Activated CD4-positive, alpha-beta memory T cell treated with anti-CD3 and anti-CD28 coated beads for 36 hours (primary cell): ENCODE data around the gene SH2D3C. TPM values are rescaled to one million over a fixed set of nuclear protein-coding genes. Genes with fewer than 3 reads are reported as not detected.
A peak's percentile ranks its signal among the peaks of the same experiment; 100 is the strongest.

ENCODE experiments used
- CTCF ChIA-PET: fragments of 350-600 bp; sonication (Branson Sonifier 250); formaldehyde crosslinking; loops from one replicate; lab custom pipeline; 2021; ENCODE audit warnings: antibody characterized with exemption, inconsistent platforms; lab: Charles Lee
- POLR2A ChIA-PET: fragments of 350-600 bp; sonication (Branson Sonifier 250); formaldehyde crosslinking; loops from one replicate; lab custom pipeline; 2021; ENCODE audit warnings: antibody characterized with exemption; lab: Charles Lee
- DNase-seq: peaks from one replicate; pipeline ENCODE4 v3.0.0-alpha.2; 2020
- H3K27ac Mint-ChIP-seq: one replicate; pipeline ENCODE4 v1.8.0; 2021; ENCODE audit warnings: mixed read lengths
- H3K27me3 Mint-ChIP-seq: one replicate; pipeline ENCODE4 v1.8.0; 2021; ENCODE audit warnings: mixed read lengths
- H3K36me3 Mint-ChIP-seq: one replicate; pipeline ENCODE4 v1.8.0; 2021; ENCODE audit warnings: mixed read lengths
- H3K4me1 Mint-ChIP-seq: one replicate; pipeline ENCODE4 v1.8.0; 2021; ENCODE audit warnings: low read depth, mixed read lengths
- H3K4me3 Mint-ChIP-seq: one replicate; pipeline ENCODE4 v1.8.0; 2021; ENCODE audit warnings: mild to moderate bottlenecking, mixed read lengths
- H3K9me3 Mint-ChIP-seq: one replicate; pipeline ENCODE4 v1.8.0; 2021; ENCODE audit warnings: mixed read lengths
- intact Hi-C: fragments of 100-400 bp; cut with micrococcal nuclease; formaldehyde crosslinking; loops from one replicate; pipeline ENCODE4 v1.15.1; 2023
- total RNA-seq, 2 experiments: library from RNA; stranded (reverse); gene quantifications; one replicate each; pipeline ENCODE4 v1.2.3, GENCODE V29; 2021

SH2D3C gene
- total RNA-seq, 2 experiments from 2014 or later: 34.5 to 35.3 TPM

GRCh38 chr9:127770905-127771569, 7.4 kb downstream of the SH2D3C start:
- peaks cover 32% of the 10 kb centered on the region for H3K36me3 Mint-ChIP-seq
- H3K9me3 Mint-ChIP-seq: no peaks in the 10 kb centered on the region
- peak overlapping the region; percentile 85 for H3K27ac Mint-ChIP-seq
- peak overlapping the region; percentile 89 for H3K4me3 Mint-ChIP-seq
- intact Hi-C loops: loop anchor here (1.0 to 10.0 kb wide), 6 partner anchors 14 to 294 kb away; partner anchors contain the start of genes FPGS, NAIF1, PTRH1 and SLC25A25
- peaks cover 56% of the 10 kb centered on the region for H3K4me1 Mint-ChIP-seq
- DNase-seq: peak; percentile 99
- CTCF ChIA-PET: interaction anchor here (0.6 to 11.7 kb wide), 10 partner anchors 8 to 267 kb away, joined by 3 to 131 read pairs (median 6); partner anchors contain the start of genes CDK9, SH2D3C and TOR2A
- no peaks in the 10 kb centered on the region for H3K27me3 Mint-ChIP-seq
- POLR2A ChIA-PET: interaction anchor here (0.6 to 3.3 kb wide), 10 partner anchors 8 to 321 kb away, joined by 3 to 19 read pairs (median 6); partner anchors contain the start of genes CDK9, FPGS, SH2D3C and TOR2A

GRCh38 chr9:127770583-127770904, 7.9 kb downstream of the SH2D3C start:
- ChIA-PET CTCF (interaction anchor here (0.6 to 11.7 kb wide), 11 partner anchors 8 to 266 kb away, joined by 3 to 131 read pairs (median 5); partner anchors contain the start of genes CDK9, SH2D3C and TOR2A), POLR2A (interaction anchor here (0.6 to 3.3 kb wide), 9 partner anchors 8 to 451 kb away, joined by 3 to 19 read pairs (median 6); partner anchors contain the start of genes FPGS, SH2D3C and TOR2A)
- Mint-ChIP-seq H3K4me3 (peak overlapping the region; percentile 89), H3K4me1 (peaks cover 55% of the 10 kb centered on the region), H3K27ac (peak overlapping the region; percentile 85), H3K27me3 (no peaks in the 10 kb centered on the region), H3K9me3 (no peaks in the 10 kb centered on the region), H3K36me3 (peaks cover 35% of the 10 kb centered on the region)
- no peak for DNase-seq
- intact Hi-C loops: loop anchor here (2.0 to 10.0 kb wide), 3 partner anchors 32 to 294 kb away; partner anchors contain the start of genes FPGS, NAIF1 and SLC25A25

GRCh38 chr9:127769929-127770582, 8.4 kb downstream of the SH2D3C start:
- Mint-ChIP-seq H3K27ac (peak overlapping the region; percentile 85), H3K4me1 (peaks cover 60% of the 10 kb centered on the region), H3K27me3 (no peaks in the 10 kb centered on the region), H3K9me3 (no peaks in the 10 kb centered on the region), H3K36me3 (peaks cover 36% of the 10 kb centered on the region), H3K4me3 (peak overlapping the region; percentile 89)
- CTCF ChIA-PET: interaction anchor here (0.8 to 11.7 kb wide), 8 partner anchors 9 to 180 kb away, joined by 3 to 131 read pairs (median 7); partner anchors contain the start of genes CDK9, SH2D3C and TOR2A
- no peak for DNase-seq
- POLR2A ChIA-PET: interaction anchor here (0.6 to 3.3 kb wide), 6 partner anchors 9 to 451 kb away, joined by 5 to 19 read pairs (median 6); partner anchors contain the start of genes FPGS and SH2D3C
- intact Hi-C loops: loop anchor here (2.0 to 10.0 kb wide), 3 partner anchors 33 to 295 kb away; partner anchors contain the start of genes FPGS, NAIF1 and SLC25A25

- DNase-seq: no peak
- Mint-ChIP-seq H3K36me3 (peaks cover 35% of the 10 kb centered on the region), H3K4me3 (no peak overlapping the region), H3K27me3 (no peaks in the 10 kb centered on the region), H3K9me3 (no peaks in the 10 kb centered on the region), H3K4me1 (peaks cover 61% of the 10 kb centered on the region), H3K27ac (peak overlapping the region; percentile 73)
- intact Hi-C loops: no loop called here
- ChIA-PET CTCF (interaction anchor here (1.2 to 11.7 kb wide), 6 partner anchors 10 to 152 kb away, joined by 3 to 131 read pairs (median 19); partner anchors contain the start of genes CDK9, SH2D3C and TOR2A), POLR2A (interaction anchor here (2.7 to 3.3 kb wide), 2 partner anchors 10 to 16 kb away, joined by 10 to 19 read pairs; partner anchors contain the start of genes CDK9 and SH2D3C)
Measured at GRCh38 chr9:127769101-127769500, 9.4 kb downstream of the SH2D3C start.

GRCh38 chr9:127768698-127769097, 9.8 kb downstream of the SH2D3C start:
- peak overlapping the region; percentile 73 for H3K27ac Mint-ChIP-seq
- CTCF ChIA-PET: interaction anchor here (1.2 to 11.7 kb wide), 5 partner anchors 16 to 153 kb away, joined by 3 to 131 read pairs (median 29); partner anchors contain the start of genes CDK9 and TOR2A
- H3K27me3 Mint-ChIP-seq: no peaks in the 10 kb centered on the region
- no peak overlapping the region for H3K4me3 Mint-ChIP-seq
- H3K36me3 Mint-ChIP-seq: peaks cover 32% of the 10 kb centered on the region
- POLR2A ChIA-PET: interaction anchor here (2.7 to 3.3 kb wide), 2 partner anchors 10 to 17 kb away, joined by 10 to 19 read pairs; partner anchors contain the start of genes CDK9 and SH2D3C
- H3K9me3 Mint-ChIP-seq: no peaks in the 10 kb centered on the region
- H3K4me1 Mint-ChIP-seq: peaks cover 62% of the 10 kb centered on the region
- intact Hi-C loops: no loop called here
- no peak for DNase-seq

GRCh38 chr9:127767909-127768331, 10.5 kb downstream of the SH2D3C start:
- ChIA-PET POLR2A (interaction anchor here (1.8 to 2.7 kb wide), 2 partner anchors 11 to 17 kb away, joined by 7 to 10 read pairs; partner anchors contain the start of genes CDK9 and SH2D3C), CTCF (interaction anchor here (1.0 to 11.7 kb wide), 5 partner anchors 17 to 154 kb away, joined by 3 to 131 read pairs (median 10); partner anchors contain the start of genes CDK9 and TOR2A)
- no peaks in the 10 kb centered on the region for H3K27me3 Mint-ChIP-seq
- peaks cover 68% of the 10 kb centered on the region for H3K4me1 Mint-ChIP-seq
- DNase-seq: no peak
- H3K4me3 Mint-ChIP-seq: no peak overlapping the region
- H3K27ac Mint-ChIP-seq: peak overlapping the region; percentile 92
- peaks cover 31% of the 10 kb centered on the region for H3K36me3 Mint-ChIP-seq
- no peaks in the 10 kb centered on the region for H3K9me3 Mint-ChIP-seq
- intact Hi-C loops: no loop called here

GRCh38 chr9:127767410-127767809, 11.1 kb downstream of the SH2D3C start:
- H3K4me3 Mint-ChIP-seq: peak overlapping the region; percentile 13
- peaks cover 31% of the 10 kb centered on the region for H3K36me3 Mint-ChIP-seq
- CTCF ChIA-PET: interaction anchor here (0.7 to 11.7 kb wide), 7 partner anchors 11 to 154 kb away, joined by 3 to 131 read pairs (median 8); partner anchors contain the start of genes CDK9, SH2D3C and TOR2A
- POLR2A ChIA-PET: interaction anchor here (1.8 to 2.7 kb wide), 2 partner anchors 11 to 18 kb away, joined by 7 to 10 read pairs; partner anchors contain the start of genes CDK9 and SH2D3C
- peak overlapping the region; percentile 92 for H3K27ac Mint-ChIP-seq
- no peaks in the 10 kb centered on the region for H3K27me3 Mint-ChIP-seq
- DNase-seq: peak; percentile 26
- no peaks in the 10 kb centered on the region for H3K9me3 Mint-ChIP-seq
- intact Hi-C loops: no loop called here
- H3K4me1 Mint-ChIP-seq: peaks cover 68% of the 10 kb centered on the region

- H3K27ac Mint-ChIP-seq: no peak overlapping the region
- H3K27me3 Mint-ChIP-seq: no peaks in the 10 kb centered on the region
- intact Hi-C loops: no loop called here
- no peak overlapping the region for H3K4me3 Mint-ChIP-seq
- ChIA-PET POLR2A (interaction anchor here (0.8 kb wide), 1 partner anchor 21 kb away, joined by 3 read pairs; no protein-coding TSS in a partner anchor), CTCF (interaction anchor here (0.6 to 11.7 kb wide), 6 partner anchors 12 to 156 kb away, joined by 3 to 131 read pairs (median 6); partner anchors contain the start of genes CDK9 and TOR2A)
- DNase-seq: no peak
- peaks cover 54% of the 10 kb centered on the region for H3K4me1 Mint-ChIP-seq
- H3K36me3 Mint-ChIP-seq: peaks cover 28% of the 10 kb centered on the region
- H3K9me3 Mint-ChIP-seq: no peaks in the 10 kb centered on the region
Measured at GRCh38 chr9:127765418-127765817, 13.0 kb downstream of the SH2D3C start.

GRCh38 chr9:127763918-127764384, 14.5 kb downstream of the SH2D3C start:
- intact Hi-C loops: no loop called here
- peaks cover 23% of the 10 kb centered on the region for H3K36me3 Mint-ChIP-seq
- DNase-seq: peak; percentile 61

GRCh38 chr9:127762111-127762676, 16.3 kb downstream of the SH2D3C start:
- no peak overlapping the region for H3K27ac Mint-ChIP-seq
- ChIA-PET POLR2A (no interaction called here), CTCF (interaction anchor here (1.1 to 11.7 kb wide), 4 partner anchors 23 to 159 kb away, joined by 3 to 131 read pairs (median 6); partner anchors contain the start of genes CDK9 and TOR2A)
- peaks cover 24% of the 10 kb centered on the region for H3K4me1 Mint-ChIP-seq
- H3K36me3 Mint-ChIP-seq: peaks cover 22% of the 10 kb centered on the region
- intact Hi-C loops: no loop called here
- H3K27me3 Mint-ChIP-seq: no peaks in the 10 kb centered on the region
- no peak for DNase-seq
- H3K4me3 Mint-ChIP-seq: no peak overlapping the region
- H3K9me3 Mint-ChIP-seq: no peaks in the 10 kb centered on the region

More at GRCh38 chr9:127763918-127764384, 14.5 kb downstream of the SH2D3C start:
- H3K4me3 Mint-ChIP-seq: no peak overlapping the region
- ChIA-PET POLR2A (no interaction called here), CTCF (interaction anchor here (0.6 to 11.7 kb wide), 10 partner anchors 14 to 560 kb away, joined by 3 to 131 read pairs (median 5); partner anchors contain the start of genes CDK9, SH2D3C and ST6GALNAC4)
- H3K27me3 Mint-ChIP-seq: no peaks in the 10 kb centered on the region
- H3K27ac Mint-ChIP-seq: peak overlapping the region; percentile 23
- H3K4me1 Mint-ChIP-seq: peaks cover 41% of the 10 kb centered on the region
- no peaks in the 10 kb centered on the region for H3K9me3 Mint-ChIP-seq
